Germinal center (tissue), 1 donor: Measurements from ENCODE around the gene NGEF.

Experiments
- DNase-seq: peaks from one replicate; pipeline ENCODE4 v3.0.0; 2012; ENCODE audit warnings: mixed read lengths, low spot score

NGEF gene

DNA sequence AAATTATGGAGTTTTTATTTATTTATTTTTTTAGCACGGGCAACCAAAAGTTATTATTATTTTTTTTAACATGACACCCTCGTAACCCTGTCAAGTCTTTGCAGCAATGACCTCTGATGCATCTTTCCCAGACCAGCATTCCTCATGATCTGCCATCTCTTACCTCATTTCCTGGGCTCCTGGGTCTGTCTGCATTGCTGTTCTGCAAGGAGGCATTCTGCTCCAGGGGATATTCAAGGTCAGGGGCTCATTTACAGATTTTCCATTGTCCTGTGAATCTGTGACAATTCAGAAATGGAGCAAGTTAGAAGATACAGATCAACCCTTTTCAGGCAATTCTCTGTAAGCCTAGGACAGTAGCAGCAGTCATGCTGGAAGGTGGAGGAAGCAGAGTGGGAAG lies 43.0 kb downstream of the NGEF start:
- DNase-seq, result no peak

DNA sequence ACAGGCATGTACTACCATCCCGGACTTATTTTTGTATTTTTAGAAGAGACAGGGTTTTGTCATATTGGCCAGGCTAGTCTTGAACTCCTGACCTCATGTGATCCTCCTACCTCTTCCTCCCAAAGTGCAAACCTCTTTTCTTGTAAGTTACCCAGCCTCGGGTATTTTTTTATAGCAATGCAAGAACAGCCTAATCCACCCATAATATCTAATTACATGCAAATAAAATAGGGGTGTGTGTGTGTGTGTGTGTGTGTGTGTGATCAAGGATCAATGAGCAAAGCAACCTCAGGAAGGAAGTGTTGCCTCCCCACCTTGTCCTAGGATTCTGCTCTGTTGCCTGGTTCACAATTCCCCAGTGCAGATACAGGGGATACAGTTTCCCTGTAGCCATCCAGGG lies 45.6 kb downstream of the NGEF start:
- no peak for DNase-seq

- no peak for DNase-seq
Measured at GRCh38 chr2:232966122-232966521, 46.9 kb downstream of the NGEF start.

DNA sequence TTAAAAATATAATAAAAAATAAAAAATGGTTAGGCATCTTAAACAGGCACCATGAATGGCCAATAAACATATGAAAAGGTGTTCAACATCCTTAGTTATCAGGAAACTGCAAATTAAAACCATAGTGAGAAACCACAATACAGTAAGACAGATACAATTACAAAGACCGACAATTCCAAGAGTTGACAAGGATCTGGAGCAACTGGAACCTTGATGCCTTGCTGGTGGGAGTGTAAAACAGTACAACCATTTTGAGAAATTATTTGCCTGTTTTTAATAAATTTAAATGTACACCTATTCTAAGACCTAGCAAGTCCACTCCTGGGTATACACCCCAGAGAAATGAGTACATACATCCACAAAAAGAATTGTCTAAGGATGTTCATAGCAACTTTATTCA lies 49.1 kb downstream of the NGEF start:
- DNase-seq, result no peak

DNA sequence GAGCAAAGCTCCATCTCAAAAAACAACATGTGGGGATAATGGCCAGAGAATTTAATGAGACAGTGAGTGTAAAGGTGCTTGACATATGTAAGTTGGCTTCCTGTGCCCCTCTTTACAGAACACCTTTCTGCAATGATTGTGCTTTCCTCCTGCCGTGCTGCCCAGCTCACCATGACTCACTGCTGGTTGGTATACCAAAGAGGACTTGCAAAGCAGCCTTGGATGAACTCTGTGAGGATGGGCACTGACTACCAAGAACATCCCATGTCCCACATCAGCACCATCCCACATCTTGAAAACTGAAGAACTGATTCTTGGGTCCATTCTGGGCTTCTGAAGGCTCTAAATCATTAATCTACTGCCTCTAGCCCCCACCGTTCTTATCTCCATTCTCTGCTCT lies 52.2 kb downstream of the NGEF start:
- DNase-seq, result no peak

DNA sequence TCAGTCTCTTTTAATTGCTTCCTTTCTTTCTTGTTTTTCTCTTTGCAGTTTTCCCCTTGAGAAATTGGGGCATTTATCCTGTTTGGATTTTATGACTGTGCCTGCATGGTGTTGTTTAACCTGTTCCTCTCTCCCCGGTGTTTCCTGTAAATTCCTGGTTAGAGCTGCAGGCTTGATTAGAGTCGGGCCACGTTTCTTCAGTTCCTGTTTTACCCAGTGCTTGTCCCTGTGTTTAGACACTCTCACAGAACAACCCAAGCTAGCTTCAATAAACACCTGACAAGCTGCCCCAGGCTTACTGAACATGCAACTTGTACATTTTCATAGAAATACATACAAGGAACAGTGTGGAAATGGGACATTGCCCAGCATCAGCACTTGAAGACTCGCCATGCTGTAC lies 53.9 kb downstream of the NGEF start:
- no peak for DNase-seq

DNA sequence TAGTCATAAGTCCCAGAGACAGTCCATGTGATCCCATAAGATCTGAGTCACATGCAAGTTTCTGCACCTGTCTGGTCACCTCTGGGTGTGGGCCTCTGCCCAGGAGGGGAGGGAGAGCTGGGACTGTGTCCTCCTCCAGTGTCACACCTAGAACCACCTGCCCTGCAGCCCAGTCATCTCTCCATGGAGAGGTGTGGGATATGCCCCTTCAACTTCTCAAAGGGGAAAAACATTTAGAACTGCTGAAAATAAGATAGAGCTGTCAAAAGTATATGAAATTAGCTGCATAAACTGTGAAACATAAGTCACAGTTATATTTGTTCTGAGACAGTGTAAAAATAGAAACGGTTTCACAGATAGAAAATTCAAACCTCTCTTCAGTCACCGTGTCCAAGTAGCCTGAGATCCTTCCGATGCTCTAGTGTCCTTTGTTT lies 55.4 kb downstream of the NGEF start:
- DNase-seq, result no peak

DNA sequence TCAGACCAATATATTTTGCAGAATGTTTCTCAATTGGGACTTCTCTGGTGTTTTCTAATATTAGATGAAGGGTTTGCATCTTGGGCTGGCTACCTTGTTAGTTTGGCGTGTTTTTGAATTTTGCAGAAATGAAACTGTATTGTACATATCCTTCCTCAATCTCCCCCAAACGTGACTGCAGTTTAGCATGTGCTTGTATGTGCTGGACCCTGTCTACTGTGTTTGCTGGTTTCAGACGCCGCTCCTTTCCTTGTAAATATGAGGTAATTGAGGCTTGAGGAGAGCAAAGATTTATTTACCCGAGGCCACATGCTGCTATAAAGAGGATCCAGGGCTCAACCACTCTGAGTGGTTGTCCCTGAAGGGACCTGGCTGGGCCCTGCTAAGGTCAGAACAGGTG lies 57.2 kb downstream of the NGEF start:
- DNase-seq, result peak; percentile 69

- DNase-seq, result no peak
Measured at GRCh38 chr2:232954691-232955090, 58.4 kb downstream of the NGEF start.

DNA sequence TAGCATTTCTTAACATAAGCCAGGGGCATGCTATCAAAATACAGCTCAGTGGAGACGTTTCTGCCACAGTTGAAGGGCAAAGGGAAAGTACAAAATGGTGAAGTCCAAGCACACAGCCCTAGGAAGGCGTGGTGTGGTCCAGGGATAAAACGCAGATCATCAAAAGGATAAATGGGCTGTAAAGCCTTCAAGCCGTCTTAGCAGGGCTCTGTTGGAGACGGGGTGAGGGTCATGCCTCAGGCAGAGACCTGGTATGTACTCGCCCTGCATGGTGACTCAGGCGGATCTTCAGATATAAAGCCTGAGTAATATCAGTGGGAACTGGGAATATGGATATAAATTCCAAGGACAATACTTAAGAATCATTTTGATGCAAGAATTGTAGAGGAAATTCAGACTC lies 61.2 kb downstream of the NGEF start:
- DNase-seq, result no peak

- no peak for DNase-seq
Measured at GRCh38 chr2:232951181-232951580, 61.9 kb downstream of the NGEF start.

- no peak for DNase-seq
Measured at GRCh38 chr2:232950751-232951150, 62.3 kb downstream of the NGEF start.

GRCh38 chr2:232949016-232949415 lies 64.0 kb downstream of the NGEF start:
- no peak for DNase-seq

DNA sequence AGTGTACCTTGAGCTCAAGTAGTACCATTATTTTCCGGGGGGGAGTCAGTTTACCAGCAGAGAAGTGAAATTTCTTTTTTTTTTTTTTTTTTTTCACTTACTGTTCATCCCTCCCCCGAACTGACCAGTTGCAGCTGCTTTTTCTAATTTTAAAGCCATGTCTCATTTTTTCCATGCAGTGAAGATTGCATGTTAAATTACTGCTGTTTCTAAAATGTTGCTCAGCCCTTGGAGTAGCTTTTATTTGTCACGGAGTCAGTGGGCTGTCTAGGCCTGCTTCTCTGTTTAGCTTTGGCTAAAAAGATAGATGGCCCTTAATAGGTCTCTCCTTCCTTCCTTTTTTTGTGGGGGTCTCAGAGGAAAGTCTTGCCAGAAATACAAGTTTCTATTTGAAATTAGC lies 70.2 kb downstream of the NGEF start:
- DNase-seq, result no peak

- no peak for DNase-seq
Measured at GRCh38 chr2:232941912-232942594, 71.0 kb downstream of the NGEF start.

GRCh38 chr2:232941400-232941799 lies 71.7 kb downstream of the NGEF start:
- DNase-seq, result no peak

GRCh38 chr2:232940724-232941123 lies 72.3 kb downstream of the NGEF start:
- no peak for DNase-seq

DNA sequence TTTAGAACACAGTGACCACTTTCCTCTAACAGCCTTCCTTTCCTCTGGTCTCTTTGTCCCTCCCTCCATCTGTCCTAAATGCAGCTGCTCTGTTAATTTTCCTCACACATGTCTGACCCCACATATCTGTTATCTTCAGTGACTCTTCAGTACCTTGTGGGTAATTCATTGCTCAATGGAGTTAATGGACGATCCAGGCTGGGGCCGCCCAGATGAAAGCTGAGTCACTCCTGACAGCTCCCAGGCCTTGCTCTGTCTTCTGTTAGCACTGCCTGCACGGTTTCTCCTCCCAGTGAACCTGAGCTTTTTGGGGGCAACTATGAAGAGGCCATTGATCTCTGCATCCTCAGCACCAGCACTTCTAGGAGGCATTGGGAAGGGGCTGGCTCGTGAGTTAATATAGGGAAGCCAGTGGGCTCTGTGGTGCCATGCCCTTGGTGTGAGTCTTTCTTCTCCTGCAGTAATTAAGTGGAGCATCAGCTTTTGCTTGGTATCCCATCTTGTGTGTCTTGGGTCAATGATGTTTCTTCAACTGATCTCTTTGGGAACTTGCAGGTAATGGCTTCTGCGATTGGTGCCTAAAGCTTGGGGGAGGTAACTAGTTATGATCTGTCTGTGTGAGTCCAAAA lies 75.7 kb downstream of the NGEF start:
- DNase-seq, result no peak

DNA sequence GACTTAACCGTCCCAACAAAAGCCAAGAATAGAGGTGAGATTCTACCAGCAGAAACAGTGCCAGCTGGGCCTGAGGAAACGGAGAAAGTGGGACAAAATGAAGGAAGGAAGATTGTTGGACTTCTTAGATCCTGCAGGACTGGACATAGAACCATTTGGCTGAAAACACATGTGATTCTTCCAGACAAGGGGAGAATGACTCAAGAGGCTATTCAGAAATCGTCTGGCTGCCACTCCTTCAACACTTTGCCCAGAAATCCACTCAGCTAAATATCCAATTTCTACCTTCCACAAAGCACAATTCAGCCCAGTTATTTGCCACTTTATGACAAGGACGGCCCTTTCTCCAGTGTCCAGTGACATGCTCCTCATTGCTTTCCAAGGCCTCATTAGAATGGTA lies 81.4 kb downstream of the NGEF start:
- DNase-seq, result no peak

GRCh38 chr2:232930059-232930400 lies 83.0 kb downstream of the NGEF start:
- DNase-seq, result no peak

DNA sequence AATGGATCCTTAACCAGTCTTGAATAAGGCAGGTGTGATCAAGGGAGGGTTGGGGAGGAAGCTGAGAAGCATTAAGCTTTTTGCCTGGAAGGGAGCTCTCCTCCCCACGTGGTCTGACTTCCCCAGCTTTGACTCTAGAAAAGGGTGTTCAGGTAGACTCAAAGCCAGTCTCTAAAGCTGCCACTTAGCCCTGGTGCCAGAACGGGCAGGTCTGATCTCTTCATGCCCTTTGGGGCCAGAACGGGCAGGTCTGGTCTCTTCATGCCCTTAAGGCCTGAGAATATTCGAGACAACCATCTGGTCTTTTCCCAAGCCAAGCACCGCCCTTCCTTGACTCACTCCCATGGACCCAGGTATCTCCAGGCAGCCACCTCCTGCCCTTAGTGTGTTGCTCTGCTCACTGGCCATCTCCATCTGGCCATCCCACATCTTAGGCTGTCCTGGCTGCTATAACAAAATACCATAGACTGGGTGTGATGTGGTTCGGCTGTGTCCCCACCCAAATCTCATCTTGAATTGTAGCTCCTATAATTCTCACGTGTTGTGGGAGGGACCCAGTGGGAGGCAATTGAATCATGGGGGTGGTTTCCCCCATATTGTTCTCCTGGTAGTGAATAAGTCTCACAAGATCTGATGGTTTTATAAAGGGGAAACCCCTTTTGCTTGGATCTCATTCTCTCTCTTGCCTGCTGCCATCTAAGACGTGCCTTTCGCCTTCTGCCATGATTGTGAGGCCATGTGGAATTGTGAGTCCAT lies 83.6 kb downstream of the NGEF start:
- no peak for DNase-seq

- no peak for DNase-seq
Measured at GRCh38 chr2:232928551-232929302, 84.3 kb downstream of the NGEF start.
